Effector memory CD8-positive, alpha-beta T cell (primary cell): Measurements from ENCODE around the gene SYCP2.

ENCODE experiments used
- ATAC-seq: fragments of 150-1000 bp; cut with Tn5 transposase; replicated peaks from 2 replicates; pipeline ENCODE4 v1.10.0; 2021; ENCODE audit warnings: mild to moderate bottlenecking, moderate library complexity
- DNase-seq, 3 experiments: peaks; one replicate each; pipeline ENCODE4 v3.0.0; 2021
- H3K27ac Mint-ChIP-seq, 2 donors: one replicate each; pipeline ENCODE4 v1.8.0; 2022; ENCODE audit warnings: mild to moderate bottlenecking in 2 of 2, mixed read lengths in 2 of 2, moderate library complexity in 2 of 2
- H3K27me3 Mint-ChIP-seq, 2 donors: one replicate each; pipeline ENCODE4 v1.8.0; 2022; ENCODE audit warnings: mixed read lengths in 2 of 2
- H3K36me3 Mint-ChIP-seq: one replicate; pipeline ENCODE4 v1.8.0; 2022; ENCODE audit warnings: mild to moderate bottlenecking, moderate library complexity, mixed read lengths; ENCODE audit not compliant: insufficient read depth
- H3K4me1 Mint-ChIP-seq, 2 donors: one replicate each; pipeline ENCODE4 v1.8.0; 2022; ENCODE audit warnings: low read depth in 2 of 2, mixed read lengths in 2 of 2
- H3K4me3 Mint-ChIP-seq, 2 donors: one replicate each; pipeline ENCODE4 v1.8.0; 2022; ENCODE audit warnings: mild to moderate bottlenecking in 2 of 2, mixed read lengths in 2 of 2, moderate library complexity in 2 of 2
- H3K9me3 Mint-ChIP-seq, 2 donors: one replicate each; pipeline ENCODE4 v1.8.0; 2022; ENCODE audit warnings: mixed read lengths in 2 of 2

The SYCP2 gene

GRCh38 chr20:59954718-59955117 is 21.3 kb upstream of the SYCP2 start:
- no peak for ATAC-seq
- H3K4me3 Mint-ChIP-seq, result no peak overlapping the region
- H3K36me3 Mint-ChIP-seq, result no peaks in the 10 kb centered on the region
- H3K27me3 Mint-ChIP-seq, result no peaks in the 10 kb centered on the region
- H3K27ac Mint-ChIP-seq, result peak overlapping the region in 1 of 2 donors; percentile 13
- DNase-seq, result no peak
- no peaks in the 10 kb centered on the region for H3K4me1 Mint-ChIP-seq
- no peaks in the 10 kb centered on the region for H3K9me3 Mint-ChIP-seq

- no peaks in the 10 kb centered on the region for H3K27me3 Mint-ChIP-seq
- ATAC-seq, result no peak
- H3K9me3 Mint-ChIP-seq, result no peaks in the 10 kb centered on the region
- H3K27ac Mint-ChIP-seq, result no peak overlapping the region
- H3K4me3 Mint-ChIP-seq, result no peak overlapping the region
- peaks cover 9 to 10% of the 10 kb centered on the region in 2 donors for H3K4me1 Mint-ChIP-seq
- DNase-seq, result no peak
- H3K36me3 Mint-ChIP-seq, result peaks cover 5% of the 10 kb centered on the region
These were observed 16.5 kb upstream of the SYCP2 start for GRCh38 chr20:59949911-59950310.

- DNase-seq (peak; percentile 37 to 43 (median 37)), ATAC-seq (peak; percentile 94)
- peaks cover 13% of the 10 kb centered on the region for H3K36me3 Mint-ChIP-seq
- peak overlapping the region; percentile 69 to 72 for H3K4me3 Mint-ChIP-seq
- H3K9me3 Mint-ChIP-seq, result no peaks in the 10 kb centered on the region
- peaks cover 9 to 10% of the 10 kb centered on the region in 2 donors for H3K4me1 Mint-ChIP-seq
- H3K27me3 Mint-ChIP-seq, result no peaks in the 10 kb centered on the region
- H3K27ac Mint-ChIP-seq, result peak overlapping the region; percentile 81 to 94
These were observed 15.6 kb upstream of the SYCP2 start for GRCh38 chr20:59948828-59949720.

GRCh38 chr20:59948212-59948611 is 14.8 kb upstream of the SYCP2 start:
- Mint-ChIP-seq H3K27me3 (no peaks in the 10 kb centered on the region), H3K27ac (peak overlapping the region in 1 of 2 donors; percentile 81), H3K4me1 (peaks cover 9 to 10% of the 10 kb centered on the region in 2 donors), H3K9me3 (no peaks in the 10 kb centered on the region), H3K36me3 (peaks cover 18% of the 10 kb centered on the region), H3K4me3 (no peak overlapping the region)
- DNase-seq (no peak), ATAC-seq (no peak)

- no peak for ATAC-seq
- H3K27ac Mint-ChIP-seq, result peak overlapping the region in 1 of 2 donors; percentile 1
- H3K4me1 Mint-ChIP-seq, result peaks cover 9 to 10% of the 10 kb centered on the region in 2 donors
- no peak for DNase-seq
- peaks cover 18% of the 10 kb centered on the region for H3K36me3 Mint-ChIP-seq
- H3K27me3 Mint-ChIP-seq, result no peaks in the 10 kb centered on the region
- H3K4me3 Mint-ChIP-seq, result no peak overlapping the region
- H3K9me3 Mint-ChIP-seq, result no peaks in the 10 kb centered on the region
These were observed 13.9 kb upstream of the SYCP2 start for GRCh38 chr20:59947376-59947775.

- no peak overlapping the region for H3K27ac Mint-ChIP-seq
- H3K9me3 Mint-ChIP-seq, result no peaks in the 10 kb centered on the region
- H3K36me3 Mint-ChIP-seq, result peaks cover 22% of the 10 kb centered on the region
- ATAC-seq (no peak), DNase-seq (no peak)
- peaks cover 18 to 21% of the 10 kb centered on the region in 2 donors for H3K4me1 Mint-ChIP-seq
- no peak overlapping the region for H3K4me3 Mint-ChIP-seq
- H3K27me3 Mint-ChIP-seq, result no peaks in the 10 kb centered on the region
These were observed 12.3 kb upstream of the SYCP2 start for GRCh38 chr20:59945731-59946130.

- H3K27ac Mint-ChIP-seq, result no peak overlapping the region
- DNase-seq, result no peak
- H3K36me3 Mint-ChIP-seq, result peaks cover 27% of the 10 kb centered on the region
These were observed 11.7 kb upstream of the SYCP2 start for GRCh38 chr20:59945175-59945574.

GRCh38 chr20:59944726-59945125 is 11.3 kb upstream of the SYCP2 start:
- Mint-ChIP-seq H3K27ac (peak overlapping the region in 1 of 2 donors; percentile 26), H3K4me3 (no peak overlapping the region), H3K27me3 (no peaks in the 10 kb centered on the region), H3K36me3 (peaks cover 31% of the 10 kb centered on the region), H3K9me3 (no peaks in the 10 kb centered on the region), H3K4me1 (peaks cover 22 to 25% of the 10 kb centered on the region in 2 donors)
- ATAC-seq, result no peak
- DNase-seq, result no peak

More at GRCh38 chr20:59945175-59945574, 11.7 kb upstream of the SYCP2 start:
- Mint-ChIP-seq H3K4me3 (no peak overlapping the region), H3K4me1 (peaks cover 22 to 25% of the 10 kb centered on the region in 2 donors), H3K27me3 (no peaks in the 10 kb centered on the region), H3K9me3 (no peaks in the 10 kb centered on the region)
- ATAC-seq, result no peak

GRCh38 chr20:59942245-59942644 is 8.8 kb upstream of the SYCP2 start:
- no peak for ATAC-seq
- DNase-seq, result no peak
- Mint-ChIP-seq H3K36me3 (peaks cover 37% of the 10 kb centered on the region), H3K27ac (no peak overlapping the region), H3K9me3 (no peaks in the 10 kb centered on the region), H3K4me3 (no peak overlapping the region), H3K27me3 (no peaks in the 10 kb centered on the region), H3K4me1 (peaks cover 21 to 24% of the 10 kb centered on the region in 2 donors)

- no peaks in the 10 kb centered on the region for H3K9me3 Mint-ChIP-seq
- DNase-seq (no peak), ATAC-seq (no peak)
- no peaks in the 10 kb centered on the region for H3K27me3 Mint-ChIP-seq
- peaks cover 37% of the 10 kb centered on the region for H3K36me3 Mint-ChIP-seq
- H3K27ac Mint-ChIP-seq, result peak overlapping the region; percentile 96 to 98
- H3K4me3 Mint-ChIP-seq, result peak overlapping the region; percentile 97 to 99
- H3K4me1 Mint-ChIP-seq, result peaks cover 21 to 30% of the 10 kb centered on the region in 2 donors
These were observed 7.5 kb upstream of the SYCP2 start for GRCh38 chr20:59940956-59941294.

- Mint-ChIP-seq H3K27me3 (no peaks in the 10 kb centered on the region), H3K27ac (peak within 1 kb of the TSS; percentile 96 to 98), H3K36me3 (peaks cover 37% of the 10 kb centered on the region), H3K4me1 (peaks cover 21 to 31% of the 10 kb centered on the region in 2 donors), H3K9me3 (no peaks in the 10 kb centered on the region), H3K4me3 (peak within 1 kb of the TSS; percentile 97 to 99)
- DNase-seq (peak; percentile 78 to 85 (median 82)), ATAC-seq (peak; percentile 97)
These were observed 6.9 kb upstream of the SYCP2 start, which contains the start of the genes FAM217B and PPP1R3D for GRCh38 chr20:59940129-59940955. TSS of gene FAM217B (plus strand) at chr20:59940389. CDS start at chr20:59943944, 3,555 bp downstream. TSS of gene PPP1R3D (minus strand) at chr20:59940305. CDS start at chr20:59939931, 374 bp downstream.

GRCh38 chr20:59939879-59940128 is 6.4 kb upstream of the SYCP2 start:
- H3K27me3 Mint-ChIP-seq, result no peaks in the 10 kb centered on the region
- H3K27ac Mint-ChIP-seq, result peak overlapping the region; percentile 96 to 98
- H3K9me3 Mint-ChIP-seq, result no peaks in the 10 kb centered on the region
- H3K36me3 Mint-ChIP-seq, result peaks cover 36% of the 10 kb centered on the region
- H3K4me3 Mint-ChIP-seq, result peak overlapping the region; percentile 97 to 99
- ATAC-seq, result peak; percentile 11
- peaks cover 21 to 31% of the 10 kb centered on the region in 2 donors for H3K4me1 Mint-ChIP-seq
- no peak for DNase-seq

GRCh38 chr20:59939052-59939878 is 5.8 kb upstream of the SYCP2 start:
- no peaks in the 10 kb centered on the region for H3K27me3 Mint-ChIP-seq
- H3K27ac Mint-ChIP-seq, result peak overlapping the region; percentile 81 to 98
- H3K9me3 Mint-ChIP-seq, result no peaks in the 10 kb centered on the region
- peaks cover 21 to 31% of the 10 kb centered on the region in 2 donors for H3K4me1 Mint-ChIP-seq
- DNase-seq (no peak), ATAC-seq (no peak)
- H3K36me3 Mint-ChIP-seq, result peaks cover 31% of the 10 kb centered on the region
- peak overlapping the region; percentile 97 to 99 for H3K4me3 Mint-ChIP-seq
